Inferior parietal cortex (tissue), 1 donor: ENCODE data around the gene SSTR4.
"Not testable (repeated sequence)": the region's sequence is repeated elsewhere in the genome, so short reads cannot be mapped to it uniquely, and the experiment has no call there.

Experiments
- DNase-seq: peaks from one replicate; pipeline ENCODE4 v3.0.0-alpha.2; 2016; ENCODE audit errors: extremely low spot score

The SSTR4 gene

DNA sequence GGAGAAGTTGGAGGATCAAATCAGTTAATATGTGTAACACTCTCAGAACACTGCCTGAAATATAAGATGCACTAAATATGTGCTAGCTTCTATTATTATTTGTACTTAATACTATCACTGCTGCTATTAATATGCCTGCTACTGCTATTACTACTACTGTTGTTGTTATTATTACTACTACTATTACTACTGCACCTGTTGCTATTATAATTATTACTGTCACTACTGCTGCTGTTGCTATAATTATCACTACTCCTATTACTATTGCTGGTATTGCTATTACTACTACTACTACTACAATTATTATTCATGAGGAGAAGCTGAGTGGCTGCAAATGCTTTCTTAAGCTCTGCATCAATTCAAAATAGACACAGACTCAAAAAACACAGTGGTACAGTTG lies 16.7 kb upstream of the SSTR4 start:
- DNase-seq, result no peak

- no peak for DNase-seq
Measured at GRCh38 chr20:23018941-23019340, 16.2 kb upstream of the SSTR4 start.

GRCh38 chr20:23019403-23019802 lies 15.7 kb upstream of the SSTR4 start:
- no peak for DNase-seq

GRCh38 chr20:23020230-23021018 lies 14.7 kb upstream of the SSTR4 start:
- DNase-seq, result no peak

DNA sequence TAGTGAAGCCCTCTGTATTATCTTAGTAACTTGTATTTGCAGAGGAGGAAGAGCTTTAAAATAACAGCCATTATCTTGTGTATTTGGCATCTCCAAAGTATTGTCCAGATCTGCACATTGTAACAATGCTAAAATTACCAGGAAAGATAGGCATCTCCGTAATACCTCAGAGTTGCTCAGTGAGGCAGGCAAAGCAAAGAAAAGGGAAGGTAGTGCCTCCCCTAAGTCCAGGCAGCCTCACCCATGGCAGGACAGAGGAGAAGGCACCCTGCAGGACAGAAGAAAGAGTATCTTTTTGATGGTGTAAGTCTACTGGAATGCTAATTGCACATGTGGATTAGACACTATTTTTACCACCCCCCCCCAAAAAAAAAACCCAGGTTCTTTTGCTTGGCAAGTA lies 13.6 kb upstream of the SSTR4 start:
- no peak for DNase-seq

GRCh38 chr20:23021951-23022350 lies 13.2 kb upstream of the SSTR4 start:
- no peak for DNase-seq

- DNase-seq, result no peak
Measured at GRCh38 chr20:23022849-23023248, 12.3 kb upstream of the SSTR4 start.

- DNase-seq, result no peak
Measured at GRCh38 chr20:23023621-23024177, 11.4 kb upstream of the SSTR4 start.

GRCh38 chr20:23024701-23025100 lies 10.4 kb upstream of the SSTR4 start:
- no peak for DNase-seq

GRCh38 chr20:23025503-23025902 lies 9.6 kb upstream of the SSTR4 start:
- DNase-seq, result not testable (repeated sequence)

- DNase-seq, result no peak
Measured at GRCh38 chr20:23027721-23028120, 7.4 kb upstream of the SSTR4 start.

GRCh38 chr20:23028392-23028791 lies 6.7 kb upstream of the SSTR4 start:
- no peak for DNase-seq

GRCh38 chr20:23029324-23029723 lies 5.8 kb upstream of the SSTR4 start:
- no peak for DNase-seq

DNA sequence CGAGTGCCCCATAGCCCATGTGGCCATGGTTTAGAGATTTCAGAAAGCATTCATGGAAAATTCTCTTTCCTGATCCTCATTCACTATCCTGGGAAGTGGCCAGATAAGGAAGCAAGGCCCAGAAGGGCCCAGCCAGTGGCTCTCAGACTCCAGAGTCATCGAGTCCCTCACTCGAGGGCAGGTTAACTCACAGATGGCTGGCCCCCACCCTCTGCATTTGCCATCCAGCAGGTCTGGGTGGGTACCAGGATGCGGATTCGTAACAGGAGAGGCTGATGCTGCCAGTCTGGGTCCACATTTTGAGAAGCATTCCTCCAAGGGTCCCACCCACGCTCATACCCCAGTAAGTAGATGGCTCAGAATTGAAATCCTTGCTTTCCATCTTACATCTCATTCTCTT lies 3.8 kb upstream of the SSTR4 start:
- DNase-seq, result no peak

DNA sequence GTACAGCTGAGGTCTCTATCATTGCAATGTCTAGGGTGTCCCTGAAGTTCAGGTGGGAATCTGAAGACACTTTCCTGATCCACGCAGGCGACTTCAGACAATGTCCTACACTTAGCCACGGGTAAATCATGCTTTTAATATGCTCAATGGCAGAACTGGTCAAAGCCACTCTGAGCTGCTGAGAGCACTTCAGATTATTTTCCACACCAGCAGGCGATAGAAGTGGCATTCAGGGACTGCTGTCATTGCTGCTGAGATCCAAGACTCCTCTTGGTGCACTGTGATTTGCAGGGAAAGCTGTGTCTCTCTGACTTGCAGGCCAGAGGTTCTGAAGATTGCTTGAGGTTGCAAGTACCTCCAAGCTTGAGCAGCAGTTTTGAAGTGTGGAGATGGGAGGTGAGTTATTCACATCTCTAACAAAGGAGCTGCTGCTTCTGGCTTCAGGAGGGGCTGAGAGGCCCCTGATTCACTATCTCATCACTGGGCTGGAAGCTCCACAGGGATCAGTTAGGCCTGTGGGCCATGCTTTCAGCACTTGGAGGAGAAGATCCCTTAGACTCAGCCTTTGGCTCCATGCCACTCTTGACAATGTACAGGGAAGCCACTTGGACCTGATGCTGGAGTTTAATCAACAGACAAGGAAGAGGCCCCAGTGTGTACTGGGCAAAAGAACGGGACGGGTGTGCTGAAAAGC lies 2.9 kb upstream of the SSTR4 start:
- no peak for DNase-seq

GRCh38 chr20:23032750-23033078 lies 2.4 kb upstream of the SSTR4 start:
- DNase-seq, result no peak

GRCh38 chr20:23033918-23034317 lies 1.2 kb upstream of the SSTR4 start:
- no peak for DNase-seq

DNA sequence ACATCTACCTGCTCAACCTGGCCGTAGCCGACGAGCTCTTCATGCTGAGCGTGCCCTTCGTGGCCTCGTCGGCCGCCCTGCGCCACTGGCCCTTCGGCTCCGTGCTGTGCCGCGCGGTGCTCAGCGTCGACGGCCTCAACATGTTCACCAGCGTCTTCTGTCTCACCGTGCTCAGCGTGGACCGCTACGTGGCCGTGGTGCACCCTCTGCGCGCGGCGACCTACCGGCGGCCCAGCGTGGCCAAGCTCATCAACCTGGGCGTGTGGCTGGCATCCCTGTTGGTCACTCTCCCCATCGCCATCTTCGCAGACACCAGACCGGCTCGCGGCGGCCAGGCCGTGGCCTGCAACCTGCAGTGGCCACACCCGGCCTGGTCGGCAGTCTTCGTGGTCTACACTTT lies 619 bp downstream of the SSTR4 start:
- DNase-seq, result no peak

GRCh38 chr20:23036371-23036770 lies 1.3 kb downstream of the SSTR4 start:
- no peak for DNase-seq

DNA sequence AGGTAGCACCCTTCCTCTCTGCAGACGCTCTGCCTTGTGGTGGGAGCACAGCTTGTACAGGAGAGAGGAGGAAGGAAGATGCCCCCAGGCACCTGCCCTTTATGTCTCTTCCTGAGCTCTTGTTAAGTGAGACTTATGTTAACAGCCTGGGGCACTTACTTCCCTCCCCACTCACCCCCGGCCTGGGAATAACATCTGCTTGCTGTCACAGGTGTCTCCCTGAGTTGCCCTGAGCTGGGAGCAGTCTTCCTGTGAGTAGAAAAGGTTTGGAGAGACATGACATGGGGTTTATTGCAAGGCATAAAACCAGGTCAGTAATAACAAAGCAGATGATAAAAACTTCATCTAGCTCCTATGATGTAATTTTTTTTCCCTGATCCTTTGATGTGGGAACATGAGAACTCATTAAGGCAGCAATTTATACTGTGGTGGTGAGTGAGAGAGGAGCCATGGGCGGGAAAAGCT lies 1.9 kb downstream of the SSTR4 start:
- DNase-seq, result no peak

GRCh38 chr20:23039136-23039875 lies 4.2 kb downstream of the SSTR4 start:
- DNase-seq, result no peak

GRCh38 chr20:23039885-23040508 lies 4.9 kb downstream of the SSTR4 start:
- DNase-seq, result no peak
